IMR-90 (cell line): ENCODE data around the gene RAP1GAP. TPM values are rescaled to one million over a fixed set of nuclear protein-coding genes. Genes with fewer than 3 reads are reported as not detected.

Source experiments
- ATAC-seq: fragments of 200-7000 bp; cut with Tn5 transposase; 2 replicates; pipeline ENCODE4 v1.9.1; 2020; ENCODE audit warnings: low read depth, mild to moderate bottlenecking, moderate library complexity
- BruUV-seq: library from RNA; stranded (reverse); fragments of 400-500 nt; replicated peaks from 2 replicates; lab custom pipeline; 2021; lab: Mats Ljungman, UMichigan
- CTCF ChIA-PET: fragments of 300-600 bp; formaldehyde crosslinking; extraction: SDS; loops from one replicate; lab custom pipeline; 2021; ENCODE audit warnings: antibody characterized with exemption; lab: Yijun Ruan, JAX
- POLR2A ChIA-PET: fragments of 300-600 bp; sonication (Branson Sonifier 250); formaldehyde crosslinking; loops from one replicate; lab custom pipeline; 2022; ENCODE audit warnings: antibody characterized with exemption; ENCODE audit not compliant: unreplicated experiment; lab: Charles Lee
- DNase-seq: peaks from one replicate; pipeline ENCODE4 v3.0.0; 2013
- H2AFZ ChIP-seq: replicated peaks from 2 replicates; pipeline ENCODE3; 2013; ENCODE audit warnings: low read length, mild to moderate bottlenecking; ENCODE audit not compliant: poor library complexity
- H2AK5ac ChIP-seq: 2 replicates; pipeline ENCODE4 v1.6.1; 2013; ENCODE audit warnings: low read depth, low read length, inconsistent platforms
- H2AK9ac ChIP-seq: replicated peaks from 2 replicates; pipeline ENCODE3; 2013; ENCODE audit warnings: mild to moderate bottlenecking, low read depth, low read length, moderate library complexity; ENCODE audit not compliant: poor library complexity
- H2BK120ac ChIP-seq: 2 replicates; pipeline ENCODE4 v1.6.1; 2013; ENCODE audit warnings: low read depth, low read length, inconsistent platforms
- H2BK15ac ChIP-seq: 3 replicates; pipeline ENCODE4 v1.6.1; 2013; ENCODE audit warnings: low read depth, low read length, inconsistent platforms
- H2BK20ac ChIP-seq: 2 replicates; pipeline ENCODE4 v1.6.1; 2013; ENCODE audit warnings: low read depth, mild to moderate bottlenecking, inconsistent platforms, low read length, moderate library complexity
- H2BK5ac ChIP-seq: 2 replicates; pipeline ENCODE4 v1.6.1; 2013; ENCODE audit warnings: mild to moderate bottlenecking, low read depth, low read length, inconsistent platforms; ENCODE audit not compliant: poor library complexity, severe bottlenecking
- H3K14ac ChIP-seq: replicated peaks from 2 replicates; pipeline ENCODE4 v1.6.1; 2013; ENCODE audit warnings: low read depth, low read length, inconsistent platforms
- H3K18ac ChIP-seq: 2 replicates; pipeline ENCODE4 v1.6.1; 2013; ENCODE audit warnings: low read depth, low read length, control low read depth
- H3K23ac ChIP-seq: 2 replicates; pipeline ENCODE4 v1.6.1; 2013; ENCODE audit warnings: low read depth, low read length, inconsistent platforms
- H3K27ac ChIP-seq: 2 replicates; pipeline ENCODE4 v1.5.1; 2013; ENCODE audit warnings: mild to moderate bottlenecking, control low read depth, low read length; ENCODE audit not compliant: insufficient read depth
- H3K27me3 ChIP-seq: 2 replicates; pipeline ENCODE4 v1.6.1; 2013; ENCODE audit warnings: low read length; ENCODE audit not compliant: control insufficient read depth, insufficient read depth
- H3K36me3 ChIP-seq: 2 replicates; pipeline ENCODE4 v1.6.1; 2013; ENCODE audit warnings: low read length, mixed read lengths; ENCODE audit not compliant: control insufficient read depth, insufficient read depth
- H3K4ac ChIP-seq: 2 replicates; pipeline ENCODE4 v1.6.1; 2013; ENCODE audit warnings: low read depth, low read length, inconsistent platforms
- H3K4me1 ChIP-seq: 2 replicates; pipeline ENCODE4 v1.6.1; 2013; ENCODE audit warnings: low read length, mixed read lengths; ENCODE audit not compliant: control insufficient read depth, insufficient read depth
- H3K4me2 ChIP-seq: 2 replicates; pipeline ENCODE4 v1.6.1; 2013; ENCODE audit warnings: low read depth, mild to moderate bottlenecking, control low read depth, low read length, moderate library complexity
- H3K4me3 ChIP-seq: 2 replicates; pipeline ENCODE4 v1.5.1; 2013; ENCODE audit warnings: low read depth, mild to moderate bottlenecking, control low read depth, low read length, moderate library complexity; ENCODE audit not compliant: insufficient read depth
- H3K56ac ChIP-seq: 2 replicates; pipeline ENCODE4 v1.6.1; 2013; ENCODE audit warnings: low read length, inconsistent platforms; ENCODE audit not compliant: insufficient read depth; ENCODE audit errors: extremely low read depth
- H3K79me1 ChIP-seq, 2 experiments: 2 replicates each; pipeline ENCODE4 v1.6.1; 2013; ENCODE audit warnings: low read length in 2 of 2, inconsistent platforms in 1 of 2, low read depth in 1 of 2
- H3K9ac ChIP-seq: 2 replicates; pipeline ENCODE4 v1.6.1; 2013; ENCODE audit warnings: low read depth, low read length, control low read depth
- H3K9me1 ChIP-seq: 2 replicates; pipeline ENCODE4 v1.6.1; 2013; ENCODE audit warnings: low read length, inconsistent platforms; ENCODE audit not compliant: insufficient read depth
- H3K9me3 ChIP-seq: 2 replicates; pipeline ENCODE4 v1.6.1; 2013; ENCODE audit warnings: low read length; ENCODE audit not compliant: control insufficient read depth, insufficient read depth
- H4K20me1 ChIP-seq: 2 replicates; pipeline ENCODE4 v1.6.1; 2013; ENCODE audit warnings: low read length, inconsistent platforms; ENCODE audit not compliant: insufficient read depth
- H4K5ac ChIP-seq: 2 replicates; pipeline ENCODE4 v1.6.1; 2013; ENCODE audit warnings: mild to moderate bottlenecking, low read depth, low read length, control low read depth
- H4K8ac ChIP-seq, 2 experiments: 2 replicates each; pipeline ENCODE4 v1.6.1; 2013; ENCODE audit warnings: low read depth in 2 of 2, low read length in 2 of 2, control low read depth in 1 of 2, inconsistent platforms in 1 of 2
- H4K91ac ChIP-seq: 2 replicates; pipeline ENCODE4 v1.6.1; 2013; ENCODE audit warnings: low read depth, low read length, inconsistent platforms; ENCODE audit not compliant: insufficient read depth
- CHD1 ChIP-seq: IDR thresholded peaks from 2 replicates; pipeline ENCODE4 v1.6.1; 2012; ENCODE audit warnings: low read depth, low read length, improper control_type of control experiment
- FOS ChIP-seq: fragments of 150-350 bp; IDR thresholded peaks from 2 replicates; pipeline ENCODE4 v1.6.1; 2016; ENCODE audit warnings: low read depth, low read length
- NFE2L2 ChIP-seq: fragments of 150-350 bp; IDR thresholded peaks from 2 replicates; pipeline ENCODE4 v1.6.1; 2016; ENCODE audit warnings: low read depth, mild to moderate bottlenecking, low read length
- WGBS, 2 experiments: methylation state at CpG; one replicate each; pipeline versions ENCODE4 v1.1.5 to v1.1.7; 2013; ENCODE audit warnings: missing lambda C conversion rate in 2 of 2; ENCODE audit not compliant: insufficient read length in 1 of 2; ENCODE audit errors: extremely low coverage in 2 of 2; 5-methylcytosine and 5-hydroxymethylcytosine counted together
- dilution Hi-C: fragments of 300-500 bp; cut with HindIII; formaldehyde crosslinking; loops from one replicate; pipeline ENCODE4 v1.14.3; 2018; ENCODE audit warnings: low sequenced_read_pairs; ENCODE audit not compliant: unreplicated experiment
- in situ Hi-C: fragments of 300-500 bp; cut with MboI; formaldehyde crosslinking; loops from 3 replicates; pipeline ENCODE4 v1.14.3; 2019; ENCODE audit warnings: low sequenced_read_pairs, inconsistent platforms, mixed read lengths
- intact Hi-C: fragments of 100-400 bp; cut with micrococcal nuclease; formaldehyde crosslinking; loops from 2 replicates; pipeline ENCODE4 v1.10.0; 2022
- polyA plus RNA-seq, 3 experiments: library from polyadenylated mRNA; depleted of rRNA; stranded (reverse); fragments of >200 nt; gene quantifications; 2 replicates each; pipeline ENCODE4 v1.2.3, GENCODE V29; 2012; ENCODE audit warnings: low replicate concordance in 1 of 3
- total RNA-seq: library from RNA; depleted of rRNA; stranded (reverse); fragments of >200 nt; gene quantifications from 2 replicates; pipeline ENCODE4 v1.2.3, GENCODE V29; 2012

The RAP1GAP gene
- total and polyA plus RNA-seq, 2 of the 4 experiments (the other 2 are of a cell fraction): under 0.01 to 0.10 TPM

- WGBS, 2 experiments: 10% methylated on average over 10 of the region's 33 CpGs; no CpG with 5 or more reads in 1 of the 2 experiments
- ChIA-PET POLR2A (no interaction called here), CTCF (interaction anchor here (0.6 kb wide), 1 partner anchor 747 kb away, joined by 3 read pairs; no protein-coding TSS in a partner anchor)
- H3K18ac ChIP-seq: no peak overlapping the region
- BruUV-seq: no TSS peak
- H4K8ac ChIP-seq: no peak overlapping the region
- H2AFZ ChIP-seq: peak overlapping the region; percentile 27
- DNase-seq (no peak), ATAC-seq (no peak)
- H2BK15ac ChIP-seq: no peak overlapping the region
- no peak overlapping the region for H3K23ac ChIP-seq
- H3K9ac ChIP-seq: no peak overlapping the region
- intact Hi-C loops (no loop called here), in situ Hi-C loops (no loop called here), dilution Hi-C loops (no loop called here)
- H3K4me3 ChIP-seq: no peak overlapping the region
- H3K4me1 ChIP-seq: peaks cover 2% of the 10 kb centered on the region; the same call in 1 of the 2 replicates
- no peaks in the 10 kb centered on the region; the same call in 1 of the 2 replicates for H3K9me1 ChIP-seq
- H2BK120ac ChIP-seq: no peak overlapping the region
- no peak overlapping the region for H2BK20ac ChIP-seq
- no peak overlapping the region for H3K27ac ChIP-seq
- H3K9me3 ChIP-seq: no peaks in the 10 kb centered on the region
- peak overlapping the region; percentile 37 for H2AK9ac ChIP-seq
- TF ChIP-seq CHD1: no peak
- no peak for TF ChIP-seq NFE2L2
- TF ChIP-seq FOS: no peak
- H3K4ac ChIP-seq: no peak overlapping the region
- no peak overlapping the region for H2AK5ac ChIP-seq
- H2BK5ac ChIP-seq: no peak overlapping the region
- H4K5ac ChIP-seq: no peak overlapping the region
- no peaks in the 10 kb centered on the region for H3K36me3 ChIP-seq
- no peak overlapping the region; the same call in 1 of the 2 replicates for H3K4me2 ChIP-seq
- no peak overlapping the region for H3K14ac ChIP-seq
- H3K56ac ChIP-seq: no peak overlapping the region
- no peak overlapping the region for H4K91ac ChIP-seq
- peaks cover 76% of the 10 kb centered on the region for H3K27me3 ChIP-seq
- no peaks in the 10 kb centered on the region for H3K79me1 ChIP-seq
- peaks cover 13% of the 10 kb centered on the region; the same call in 1 of the 2 replicates for H4K20me1 ChIP-seq
These were observed 766 bp downstream of the RAP1GAP start for GRCh38 chr1:21668232-21668950.
